GM19043 (cell line): ENCODE measurements around the gene FPGT.
"Not testable (repeated sequence)": the region's sequence is repeated elsewhere in the genome, so short reads cannot be mapped to it uniquely, and the experiment has no call there.

Experiments used
- ATAC-seq: cut with Tn5 transposase; IDR thresholded peaks from one replicate; pipeline ENCODE4 v1.9.1; 2021; ENCODE audit warnings: low read depth; ENCODE audit not compliant: unreplicated experiment

Gene FPGT

GRCh38 chr1:74253243-74253824, 55.3 kb downstream of the FPGT start:
- not testable (repeated sequence) for ATAC-seq
